ENCODE results near the gene NABP2. TPM values are rescaled to one million over a fixed set of nuclear protein-coding genes. Genes with fewer than 3 reads are reported as not detected.

The NABP2 gene
- total RNA-seq, 1 experiment from 2014 or later = 49.0 TPM

- Mint-ChIP-seq H3K36me3 (ENCODE audit: insufficient read depth in 1 of 3, low read depth in 3 of 3) (peaks cover 61 to 89% (median 88%) of the 10 kb centered on the region in 3 experiments), H3K4me1 (no peaks in the 10 kb centered on the region), H3K9me3 (no peaks in the 10 kb centered on the region; a peak in 1 of 5 replicates), H3K4me3 (no peak overlapping the region), H3K27me3 (ENCODE audit: low read depth) (no peaks in the 10 kb centered on the region), H3K27ac (peak overlapping the region in 1 of 3 experiments; percentile 85; a peak in 1 of 7 replicates)
- no peaks in the 10 kb centered on the region for H3K4me1 ChIP-seq (ENCODE audit: insufficient read depth, low read length)
- no peak overlapping the region for H4K5ac ChIP-seq (ENCODE audit: insufficient read length, low read depth, low read length)
- H3K14ac ChIP-seq (ENCODE audit: insufficient read depth, low read length) = no peak overlapping the region
- no peak overlapping the region for H2AFZ ChIP-seq (ENCODE audit: low read length)
- no peaks in the 10 kb centered on the region for H3K9me3 ChIP-seq (ENCODE audit: control insufficient read depth, low read depth, low read length)
- no peak overlapping the region for H2BK5ac ChIP-seq (ENCODE audit: insufficient read length, low read length)
- no peak overlapping the region for H2BK15ac ChIP-seq (ENCODE audit: low read depth, low read length)
- peaks cover 2% of the 10 kb centered on the region for H4K20me1 ChIP-seq (ENCODE audit: control insufficient read depth, insufficient read depth, insufficient read length)
- H3K79me2 ChIP-seq (ENCODE audit: insufficient read depth, low read length) = no peaks in the 10 kb centered on the region
- H3K9ac ChIP-seq (ENCODE audit: extremely low read depth, insufficient read length, low read length) = no peak overlapping the region
- H4K91ac ChIP-seq (ENCODE audit: insufficient read length, low read depth, low read length) = no peak overlapping the region
- H3K23me2 ChIP-seq (ENCODE audit: insufficient read length, low read depth, low read length, poor library complexity, severe bottlenecking) = no peaks in the 10 kb centered on the region
- no peak overlapping the region for H3K18ac ChIP-seq (ENCODE audit: insufficient read length, low read depth, low read length)
- H3K4me2 ChIP-seq (ENCODE audit: insufficient read depth, insufficient read length, low read length) = no peak overlapping the region
- no peak overlapping the region for H3K27ac ChIP-seq (ENCODE audit: insufficient read length, low read depth, low read length)
- no peak for DNase-seq
- H3K79me1 ChIP-seq (ENCODE audit: insufficient read depth, low read depth, low read length, poor library complexity, severe bottlenecking) = no peaks in the 10 kb centered on the region
- no CpG with 5 or more reads among the region's 14 CpGs for whole genome bisulfite sequencing (ENCODE audit: extremely low coverage, insufficient read length, low lambda C conversion rate)
- no peak overlapping the region for H3T11ph ChIP-seq (ENCODE audit: low read length)
- no peak overlapping the region for H3K4ac ChIP-seq (ENCODE audit: low read depth, low read length)
- H3K23ac ChIP-seq (ENCODE audit: insufficient read length, low read depth, low read length) = no peak overlapping the region
- no peaks in the 10 kb centered on the region for H3K27me3 ChIP-seq (ENCODE audit: insufficient read depth, low read length)
- no peak overlapping the region for H2BK12ac ChIP-seq (ENCODE audit: insufficient read length, low read depth, low read length)
- no peak overlapping the region for H2BK20ac ChIP-seq (ENCODE audit: low read depth, low read length, poor library complexity, severe bottlenecking)
- no peak overlapping the region for H3K56ac ChIP-seq (ENCODE audit: insufficient read length, low read depth, low read length)
- H4K8ac ChIP-seq (replicated peaks; ENCODE audit: insufficient read length, low read depth, low read length) = no peak overlapping the region
- TF ChIP-seq, protein P1, sequence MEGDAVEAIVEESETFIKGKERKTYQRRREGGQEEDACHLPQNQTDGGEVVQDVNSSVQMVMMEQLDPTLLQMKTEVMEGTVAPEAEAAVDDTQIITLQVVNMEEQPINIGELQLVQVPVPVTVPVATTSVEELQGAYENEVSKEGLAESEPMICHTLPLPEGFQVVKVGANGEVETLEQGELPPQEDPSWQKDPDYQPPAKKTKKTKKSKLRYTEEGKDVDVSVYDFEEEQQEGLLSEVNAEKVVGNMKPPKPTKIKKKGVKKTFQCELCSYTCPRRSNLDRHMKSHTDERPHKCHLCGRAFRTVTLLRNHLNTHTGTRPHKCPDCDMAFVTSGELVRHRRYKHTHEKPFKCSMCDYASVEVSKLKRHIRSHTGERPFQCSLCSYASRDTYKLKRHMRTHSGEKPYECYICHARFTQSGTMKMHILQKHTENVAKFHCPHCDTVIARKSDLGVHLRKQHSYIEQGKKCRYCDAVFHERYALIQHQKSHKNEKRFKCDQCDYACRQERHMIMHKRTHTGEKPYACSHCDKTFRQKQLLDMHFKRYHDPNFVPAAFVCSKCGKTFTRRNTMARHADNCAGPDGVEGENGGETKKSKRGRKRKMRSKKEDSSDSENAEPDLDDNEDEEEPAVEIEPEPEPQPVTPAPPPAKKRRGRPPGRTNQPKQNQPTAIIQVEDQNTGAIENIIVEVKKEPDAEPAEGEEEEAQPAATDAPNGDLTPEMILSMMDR (conservative IDR thresholded peaks at IDR 0.05) = no peak
- H2AK5ac ChIP-seq (ENCODE audit: insufficient read length, low read length) = no peak overlapping the region
- H2BK120ac ChIP-seq (ENCODE audit: low read depth, low read length, poor library complexity, severe bottlenecking) = no peak overlapping the region
Observed at GRCh38 chr12:56244494-56244893, 20.4 kb downstream of the NABP2 start.
